OCI-LY7 (cell line): Measurements from ENCODE around the gene MRPL50. TPM values are rescaled to one million over a fixed set of nuclear protein-coding genes. Genes with fewer than 3 reads are reported as not detected.

Source experiments
- BruUV-seq: library from RNA; stranded (reverse); fragments of 400-500 nt; replicated peaks from 2 replicates; lab custom pipeline; 2021; lab: Mats Ljungman, UMichigan
- CTCF ChIA-PET: fragments of 300-600 bp; sonication (Branson Sonifier 250); formaldehyde crosslinking; loops from one replicate; lab custom pipeline; 2022; ENCODE audit warnings: antibody characterized with exemption; ENCODE audit not compliant: unreplicated experiment; lab: Charles Lee
- POLR2A ChIA-PET: fragments of 300-600 bp; sonication (Branson Sonifier 250); formaldehyde crosslinking; loops from one replicate; lab custom pipeline; 2022; ENCODE audit warnings: antibody characterized with exemption; lab: Charles Lee
- DNase-seq: peaks from one replicate; pipeline ENCODE4 v3.0.0-alpha.2; 2015; ENCODE audit warnings: low spot score
- H2AFZ ChIP-seq: fragments of 200-600 bp; sonication (generic), shearing (Covaris generic); 2 replicates; pipeline ENCODE4 v1.6.1; 2014; ENCODE audit warnings: mild to moderate bottlenecking, antibody characterized with exemption, low read length, moderate library complexity
- H3K27ac ChIP-seq: fragments of 200-600 bp; sonication (generic); 2 replicates; pipeline ENCODE4 v1.5.1; 2014; ENCODE audit warnings: mixed run types, low read depth, mild to moderate bottlenecking, moderate library complexity, low read length, inconsistent platforms; ENCODE audit not compliant: poor library complexity, severe bottlenecking
- H3K36me3 ChIP-seq: fragments of 200-600 bp; sonication (generic); 2 replicates; pipeline ENCODE4 v1.6.1; 2014; ENCODE audit warnings: mild to moderate bottlenecking, antibody characterized with exemption, low read length, moderate library complexity, mixed read lengths; ENCODE audit not compliant: insufficient read depth
- H3K4me1 ChIP-seq: fragments of 200-600 bp; sonication (generic); 2 replicates; pipeline ENCODE4 v1.5.1; 2014; ENCODE audit warnings: mild to moderate bottlenecking, low read length; ENCODE audit not compliant: insufficient read depth, poor library complexity, severe bottlenecking
- H3K4me2 ChIP-seq: fragments of 200-600 bp; sonication (generic); 2 replicates; pipeline ENCODE4 v1.6.1; 2014; ENCODE audit warnings: mild to moderate bottlenecking, low read length
- H3K4me3 ChIP-seq: fragments of 200-600 bp; sonication (generic); 2 replicates; pipeline ENCODE4 v1.5.1; 2014; ENCODE audit warnings: mild to moderate bottlenecking, low read depth, low read length; ENCODE audit not compliant: poor library complexity, severe bottlenecking
- H3K79me2 ChIP-seq: fragments of 200-600 bp; sonication (generic); 2 replicates; pipeline ENCODE4 v1.6.1; 2016; ENCODE audit warnings: low read depth, mild to moderate bottlenecking, low read length, moderate library complexity, mixed read lengths; ENCODE audit not compliant: insufficient read depth
- H3K9me2 ChIP-seq: fragments of 200-600 bp; sonication (generic); 2 replicates; pipeline ENCODE4 v1.6.1; 2016; ENCODE audit warnings: mild to moderate bottlenecking, low read length, mixed read lengths; ENCODE audit not compliant: insufficient read depth
- H3K9me3 ChIP-seq: fragments of 200-600 bp; sonication (generic); 2 replicates; pipeline ENCODE4 v1.6.1; 2014; ENCODE audit warnings: mild to moderate bottlenecking, mixed run types, low read length, mixed read lengths
- H4K20me1 ChIP-seq: fragments of 200-600 bp; sonication (generic); 2 replicates; pipeline ENCODE4 v1.6.1; 2014; ENCODE audit warnings: mild to moderate bottlenecking, antibody characterized with exemption, low read length, moderate library complexity, mixed read lengths; ENCODE audit not compliant: insufficient read depth
- EZH2phosphoT487 ChIP-seq: fragments of 200-600 bp; sonication (generic); IDR thresholded peaks from 2 replicates; pipeline ENCODE4 v1.6.1; 2018; ENCODE audit warnings: low read depth, borderline replicate concordance, mild to moderate bottlenecking, mixed run types, antibody characterized with exemption, low read length, moderate library complexity, mixed read lengths
- intact Hi-C: fragments of 100-400 bp; cut with micrococcal nuclease; formaldehyde crosslinking; loops from one replicate; pipeline ENCODE4 v1.10.0; 2022; ENCODE audit not compliant: unreplicated experiment
- total RNA-seq, 2 experiments: library from RNA; depleted of rRNA in 1 of 2; stranded (reverse); fragments of >200 nt in 1 of 2; shearing (Covaris generic) in 1 of 2; gene quantifications; 2 replicates each; pipeline ENCODE4 v1.2.3, GENCODE V29; 2014 to 2022
- TF ChIP-seq, protein P1 (sequence below): fragments of 200-600 bp; sonication (generic); conservative IDR thresholded peaks from 2 replicates; pipeline ENCODE4 v1.5.1; 2014; ENCODE audit warnings: mild to moderate bottlenecking, antibody characterized with exemption, low read length, moderate library complexity, mixed read lengths

The MRPL50 gene
- total RNA-seq, 2 experiments from 2014 or later, result 12.8 to 18.5 TPM

DNA sequence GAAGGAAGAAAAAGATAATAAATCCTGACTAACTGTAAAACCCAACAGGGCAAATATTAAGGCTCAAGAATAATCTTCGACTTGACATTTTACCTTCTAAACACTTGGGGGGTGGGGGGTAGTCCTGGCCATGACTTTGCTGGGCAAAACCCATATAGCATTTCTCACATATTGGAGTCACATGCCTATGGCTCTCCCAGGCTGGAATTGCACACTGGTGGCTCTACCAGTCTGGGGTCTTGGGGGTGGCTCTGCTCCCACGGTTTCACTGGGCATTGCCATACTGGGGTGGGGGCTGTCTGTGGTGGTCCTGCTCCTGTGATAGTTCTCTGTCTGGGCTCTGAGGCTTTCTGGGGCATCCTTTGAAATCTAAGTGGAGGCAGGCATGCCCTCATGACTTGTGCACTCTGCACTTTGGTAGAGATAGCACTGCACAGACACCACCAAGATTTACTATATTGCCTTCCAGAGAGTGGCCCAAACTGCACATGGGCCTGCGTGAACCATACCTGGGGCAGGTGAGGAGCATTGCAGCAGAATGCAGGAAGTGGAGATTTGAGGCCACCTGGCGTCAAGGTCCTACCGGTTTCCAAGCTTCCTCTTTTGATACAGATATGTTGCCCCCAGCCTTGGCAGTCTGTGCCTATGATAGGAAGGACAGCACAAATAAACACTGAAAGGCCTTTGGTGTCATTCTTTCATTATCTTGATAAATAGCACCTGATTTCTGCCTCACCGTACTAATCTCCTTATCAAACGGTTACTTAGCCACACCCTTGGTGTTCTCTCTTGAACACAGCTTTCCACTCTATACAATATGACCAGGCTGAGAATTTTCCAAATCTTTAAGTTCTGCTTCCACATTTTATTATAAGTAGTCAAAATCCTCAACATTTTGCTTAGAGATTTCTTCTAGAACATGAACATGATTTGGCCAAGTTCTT, 43.4 kb downstream of the MRPL50 start:
- POLR2A ChIA-PET, result no interaction called here
- no peak overlapping the region for H3K4me3 ChIP-seq
- H3K36me3 ChIP-seq, result no peaks in the 10 kb centered on the region
- no peaks in the 10 kb centered on the region for H3K9me3 ChIP-seq
- no peak overlapping the region for H2AFZ ChIP-seq
- DNase-seq, result no peak
- no peak overlapping the region for H3K4me2 ChIP-seq
- no peaks in the 10 kb centered on the region for H3K79me2 ChIP-seq
- no peak overlapping the region for H3K27ac ChIP-seq
- intact Hi-C loops, result no loop called here
- H3K4me1 ChIP-seq, result no peaks in the 10 kb centered on the region
- TF ChIP-seq, protein P1, sequence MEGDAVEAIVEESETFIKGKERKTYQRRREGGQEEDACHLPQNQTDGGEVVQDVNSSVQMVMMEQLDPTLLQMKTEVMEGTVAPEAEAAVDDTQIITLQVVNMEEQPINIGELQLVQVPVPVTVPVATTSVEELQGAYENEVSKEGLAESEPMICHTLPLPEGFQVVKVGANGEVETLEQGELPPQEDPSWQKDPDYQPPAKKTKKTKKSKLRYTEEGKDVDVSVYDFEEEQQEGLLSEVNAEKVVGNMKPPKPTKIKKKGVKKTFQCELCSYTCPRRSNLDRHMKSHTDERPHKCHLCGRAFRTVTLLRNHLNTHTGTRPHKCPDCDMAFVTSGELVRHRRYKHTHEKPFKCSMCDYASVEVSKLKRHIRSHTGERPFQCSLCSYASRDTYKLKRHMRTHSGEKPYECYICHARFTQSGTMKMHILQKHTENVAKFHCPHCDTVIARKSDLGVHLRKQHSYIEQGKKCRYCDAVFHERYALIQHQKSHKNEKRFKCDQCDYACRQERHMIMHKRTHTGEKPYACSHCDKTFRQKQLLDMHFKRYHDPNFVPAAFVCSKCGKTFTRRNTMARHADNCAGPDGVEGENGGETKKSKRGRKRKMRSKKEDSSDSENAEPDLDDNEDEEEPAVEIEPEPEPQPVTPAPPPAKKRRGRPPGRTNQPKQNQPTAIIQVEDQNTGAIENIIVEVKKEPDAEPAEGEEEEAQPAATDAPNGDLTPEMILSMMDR, result no peak
- no peak for TF ChIP-seq EZH2phosphoT487
- no peaks in the 10 kb centered on the region for H4K20me1 ChIP-seq
- BruUV-seq, result no TSS peak
- H3K9me2 ChIP-seq, result no peaks in the 10 kb centered on the region
- CTCF ChIA-PET, result no interaction called here

DNA sequence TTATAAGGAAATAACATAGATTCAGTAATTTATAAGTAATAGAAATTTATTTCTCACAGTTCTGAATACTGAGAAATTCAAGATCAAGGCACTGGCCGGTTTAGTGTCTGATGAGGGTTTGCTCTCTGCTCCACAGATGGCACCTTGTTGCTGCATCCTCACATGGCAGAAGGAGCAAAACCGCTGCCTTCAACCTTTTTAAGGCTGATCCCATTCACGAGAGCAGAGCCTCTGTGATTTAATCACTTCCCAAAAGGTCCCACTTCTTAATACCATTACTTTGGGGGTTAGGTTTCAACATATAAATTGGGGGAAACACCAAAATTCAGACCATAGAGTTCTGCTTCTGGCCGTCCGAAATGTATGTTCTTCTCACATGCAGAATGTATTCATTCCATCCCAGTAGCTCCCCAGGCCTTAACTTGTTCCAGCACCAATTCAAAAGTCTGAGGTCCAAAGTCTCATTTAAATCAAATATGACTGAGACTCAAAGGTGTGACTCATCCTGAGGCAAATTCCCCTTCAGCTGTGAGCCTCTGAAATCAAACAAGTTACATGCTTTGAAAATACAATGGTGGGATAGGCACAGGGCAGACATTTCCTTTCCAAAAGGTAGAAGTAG, 44.2 kb downstream of the MRPL50 start:
- Histone ChIP-seq H3K9me2 (no peaks in the 10 kb centered on the region), H3K4me1 (no peaks in the 10 kb centered on the region), H3K9me3 (no peaks in the 10 kb centered on the region), H3K27ac (no peak overlapping the region), H3K36me3 (no peaks in the 10 kb centered on the region), H2AFZ (no peak overlapping the region), H3K4me3 (no peak overlapping the region), H4K20me1 (no peaks in the 10 kb centered on the region), H3K79me2 (no peaks in the 10 kb centered on the region), H3K4me2 (no peak overlapping the region)
- CTCF ChIA-PET, result no interaction called here
- BruUV-seq, result no TSS peak
- intact Hi-C loops, result no loop called here
- POLR2A ChIA-PET, result no interaction called here
- TF ChIP-seq EZH2phosphoT487, result no peak
- TF ChIP-seq, protein P1, result no peak
- no peak for DNase-seq

DNA sequence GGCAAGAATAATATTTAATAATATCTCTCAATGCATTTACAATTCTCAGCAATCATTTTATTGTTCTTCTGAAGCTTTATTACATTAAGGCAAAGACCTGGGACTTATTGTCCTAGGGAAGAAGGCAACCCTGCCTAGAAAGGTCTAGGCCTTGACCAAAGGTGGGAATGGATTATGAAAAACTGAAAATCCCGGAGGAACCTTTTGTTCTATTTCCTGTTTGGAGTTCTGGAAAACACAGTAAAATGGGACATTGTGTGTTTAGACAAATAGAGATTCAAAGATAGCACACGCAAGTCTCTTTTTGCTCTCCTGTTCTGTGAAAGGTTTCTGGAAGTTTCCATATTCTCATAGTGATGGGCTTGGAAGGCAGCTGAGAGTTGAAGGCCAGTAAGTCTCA, 44.7 kb downstream of the MRPL50 start:
- ChIA-PET CTCF (no interaction called here), POLR2A (no interaction called here)
- no TSS peak for BruUV-seq
- no peak for DNase-seq
- Histone ChIP-seq H3K27ac (no peak overlapping the region), H3K4me2 (no peak overlapping the region), H3K4me1 (no peaks in the 10 kb centered on the region), H3K9me2 (no peaks in the 10 kb centered on the region), H3K79me2 (no peaks in the 10 kb centered on the region), H2AFZ (no peak overlapping the region), H4K20me1 (no peaks in the 10 kb centered on the region), H3K4me3 (no peak overlapping the region), H3K9me3 (no peaks in the 10 kb centered on the region), H3K36me3 (no peaks in the 10 kb centered on the region)
- intact Hi-C loops, result no loop called here
- TF ChIP-seq EZH2phosphoT487, result no peak
